GM12864 (cell line): Measurements from ENCODE around the gene GALC.

Experiments
- DNase-seq: peaks from one replicate; pipeline ENCODE4 v3.0.0-alpha.2; 2011; ENCODE audit warnings: low read depth
- H3K4me3 ChIP-seq: 2 replicates; pipeline ENCODE4 v1.5.1; 2011; ENCODE audit warnings: mild to moderate bottlenecking, low read depth, low read length, control low read depth
- CTCF ChIP-seq: IDR thresholded peaks from 2 replicates; pipeline ENCODE4 v1.5.1; 2011; ENCODE audit warnings: low read depth, mild to moderate bottlenecking, moderate library complexity, low read length, control low read depth, inconsistent platforms; ENCODE audit errors: missing control alignments

GALC gene

GRCh38 chr14:87894920-87895319, 98.1 kb downstream of the GALC start:
- DNase-seq = no peak
- no peak overlapping the region for H3K4me3 ChIP-seq
- TF ChIP-seq CTCF = no peak

GRCh38 chr14:87892763-87893162, 100.2 kb downstream of the GALC start:
- no peak for DNase-seq
- no peak overlapping the region for H3K4me3 ChIP-seq
- no peak for TF ChIP-seq CTCF

GRCh38 chr14:87888136-87888999, 104.6 kb downstream of the GALC start:
- TF ChIP-seq CTCF = peak; percentile 78
- DNase-seq = no peak
- no peak overlapping the region for H3K4me3 ChIP-seq

- no peak for DNase-seq
- H3K4me3 ChIP-seq = no peak overlapping the region
- TF ChIP-seq CTCF = no peak
Measured at GRCh38 chr14:87883750-87884149, 109.2 kb downstream of the GALC start.
